Stimulated activated CD4-positive, alpha-beta T cell treated with anti-CD3 and anti-CD28 coated beads, Interleukin-4, amount 100 ng/mL, for 24 hours (primary cell): Measurements from ENCODE around the gene IGSF21.

ENCODE experiments used
- DNase-seq: peaks from one replicate; pipeline ENCODE4 v3.0.0-alpha.2; 2020

IGSF21 gene

GRCh38 chr1:18107369-18108298 is at the start of gene IGSF21:
TSS of gene IGSF21 (plus strand) at chr1:18107798. CDS start at chr1:18108129, 331 bp downstream.
- DNase-seq: no peak

- no peak for DNase-seq
These were observed 49.2 kb upstream of the IGSF21 start for GRCh38 chr1:18058206-18058921.

GRCh38 chr1:18058981-18059605 is 48.5 kb upstream of the IGSF21 start:
- no peak for DNase-seq

- no peak for DNase-seq
These were observed 47.2 kb upstream of the IGSF21 start for GRCh38 chr1:18060366-18060765.

GRCh38 chr1:18062185-18062584 is 45.4 kb upstream of the IGSF21 start:
- DNase-seq: no peak

DNA sequence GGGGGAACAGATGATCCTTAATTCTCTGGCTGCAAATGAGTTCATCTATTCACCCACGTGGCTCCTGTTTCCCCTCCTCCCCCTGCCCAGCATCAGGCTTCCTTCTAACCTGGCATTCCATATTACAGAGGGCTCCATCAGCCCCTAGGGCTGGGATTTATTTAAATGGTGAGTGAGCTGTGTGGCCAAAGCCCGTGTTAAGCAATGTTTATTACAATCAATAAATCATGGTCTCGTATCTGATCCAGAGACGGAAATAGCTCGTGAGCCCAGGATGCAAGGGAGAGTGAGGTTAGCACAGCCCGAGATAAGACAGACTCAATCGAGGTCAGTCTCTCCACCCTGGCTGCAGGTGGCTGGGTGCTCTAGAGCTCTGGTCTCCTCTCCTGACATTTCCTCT is 43.1 kb upstream of the IGSF21 start:
- no peak for DNase-seq

DNA sequence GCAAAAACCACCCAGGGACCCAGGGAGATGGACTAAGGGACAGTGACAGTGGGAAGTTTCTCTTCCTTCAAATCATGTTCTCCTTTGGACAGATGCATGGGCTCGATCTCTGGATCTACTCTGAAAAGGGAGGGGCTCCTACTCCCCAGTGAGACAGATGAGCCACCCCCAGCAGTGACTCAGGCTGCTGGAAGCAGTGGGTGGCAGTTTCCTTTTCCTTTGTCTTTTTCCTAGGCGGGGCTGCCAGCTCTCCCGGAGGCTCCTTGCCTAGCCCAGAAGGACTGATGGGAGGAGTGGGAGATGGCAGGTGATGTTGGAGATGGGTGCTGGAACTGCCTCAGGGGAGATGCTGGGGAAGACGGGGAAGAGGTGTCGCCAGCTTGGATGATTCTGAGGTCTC is 41.0 kb upstream of the IGSF21 start:
- no peak for DNase-seq

DNA sequence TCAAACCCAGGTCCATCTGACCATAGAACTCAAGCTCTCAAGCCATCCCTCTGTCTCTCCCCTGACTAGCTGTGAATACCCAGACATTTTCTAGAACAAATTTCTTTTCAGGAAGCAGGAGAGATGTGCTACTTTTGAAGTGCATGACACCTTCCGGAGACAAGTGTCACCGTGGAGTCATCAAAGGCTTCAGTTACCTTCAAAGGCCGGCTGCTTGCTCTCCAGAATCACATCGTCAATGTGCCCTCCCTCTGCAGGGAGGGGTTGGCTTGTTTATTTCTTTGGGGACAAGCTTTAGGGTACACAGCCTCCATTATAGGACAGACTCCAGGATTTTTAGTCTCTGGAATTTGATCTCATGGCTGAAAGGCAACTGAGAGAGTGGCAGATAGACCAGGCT is 37.7 kb upstream of the IGSF21 start:
- peak; percentile 4 for DNase-seq

DNA sequence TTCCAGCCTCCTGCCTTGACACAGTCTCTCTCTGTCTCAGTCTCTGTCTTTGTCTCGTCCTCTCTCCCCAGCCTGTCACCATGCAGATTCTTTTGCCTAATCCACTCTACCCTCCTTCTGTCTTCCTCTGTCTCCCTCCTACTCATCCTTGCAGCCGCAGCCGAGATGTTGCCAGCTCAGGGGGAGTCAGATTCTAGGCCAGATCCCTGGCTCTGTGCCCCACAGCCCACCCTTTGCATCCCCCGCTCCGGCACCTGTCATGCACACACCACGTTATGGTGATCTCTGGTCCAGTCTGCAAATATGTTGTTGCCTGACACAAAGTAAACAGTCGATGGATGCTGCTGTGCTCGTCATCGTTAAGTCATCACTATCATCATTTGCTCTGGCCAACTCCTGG is 35.5 kb upstream of the IGSF21 start:
- no peak for DNase-seq

GRCh38 chr1:18073066-18073642 is 34.4 kb upstream of the IGSF21 start:
- DNase-seq: no peak

DNA sequence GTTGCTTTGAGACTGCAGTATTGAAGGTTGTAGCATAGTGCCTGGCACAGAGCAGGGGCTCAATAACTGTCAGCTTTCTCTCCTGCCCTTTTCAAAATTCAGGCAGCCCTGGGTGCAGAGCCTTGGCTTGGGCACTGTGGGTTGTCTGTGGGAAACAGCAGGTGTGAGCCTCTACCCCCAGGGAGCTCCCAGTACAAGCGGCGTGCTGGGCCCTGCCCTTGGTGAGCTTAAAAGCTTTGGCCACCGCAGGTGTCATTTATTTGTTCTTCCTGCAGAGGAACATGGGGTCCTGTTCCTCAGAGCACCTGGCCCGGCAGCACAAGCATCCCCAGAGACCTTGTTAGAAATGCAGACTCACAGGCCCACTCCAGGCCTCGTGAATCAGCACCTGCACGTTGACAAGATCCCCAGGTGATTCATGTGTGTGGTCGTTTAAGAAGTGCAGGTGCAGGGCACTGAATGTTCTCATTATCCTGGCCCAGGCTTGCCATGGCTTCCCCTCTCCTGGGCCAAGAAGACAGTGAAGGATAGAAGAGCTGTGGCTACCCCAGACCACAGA is 29.9 kb upstream of the IGSF21 start:
- DNase-seq: no peak

DNA sequence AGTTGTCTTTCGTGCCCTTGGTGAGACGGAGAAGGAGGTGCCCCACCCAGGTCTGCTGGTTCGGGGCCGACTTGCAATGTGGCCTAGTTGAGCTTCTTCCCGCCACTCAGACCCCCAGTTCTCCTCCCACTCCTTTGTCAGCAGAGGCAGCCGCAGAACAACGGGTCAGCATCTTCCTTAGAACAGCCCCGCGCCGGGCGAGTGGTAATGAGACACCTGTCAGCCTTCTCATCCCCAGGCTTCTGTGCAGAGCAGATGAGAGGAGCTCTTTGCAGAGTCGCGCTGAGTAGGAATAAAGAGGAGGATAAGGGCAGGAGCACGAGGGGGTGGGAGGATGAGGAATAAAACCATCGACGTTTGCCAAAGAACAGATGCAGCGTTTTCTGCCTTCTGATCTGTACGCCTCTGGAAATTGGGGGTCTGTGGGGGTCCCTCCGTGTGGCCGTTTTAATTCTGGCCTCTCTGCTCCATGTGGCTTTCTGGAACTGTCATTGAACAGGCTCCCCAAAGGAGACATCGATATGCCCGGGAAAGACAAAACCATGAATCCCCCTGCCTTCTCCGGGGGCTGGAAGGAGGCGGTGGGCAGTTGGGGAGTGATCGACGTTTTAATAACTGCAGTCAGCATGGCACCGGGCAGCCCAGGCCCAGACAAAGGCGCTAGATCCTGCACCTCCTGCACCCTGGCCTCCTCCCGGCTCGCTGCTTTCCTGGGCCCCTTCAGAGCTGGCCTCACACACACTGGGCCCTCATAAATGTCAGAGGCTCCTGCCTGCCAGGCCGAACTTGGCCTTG is 27.5 kb upstream of the IGSF21 start:
- no peak for DNase-seq

GRCh38 chr1:18085387-18086074 is 22.1 kb upstream of the IGSF21 start:
- DNase-seq: no peak

DNA sequence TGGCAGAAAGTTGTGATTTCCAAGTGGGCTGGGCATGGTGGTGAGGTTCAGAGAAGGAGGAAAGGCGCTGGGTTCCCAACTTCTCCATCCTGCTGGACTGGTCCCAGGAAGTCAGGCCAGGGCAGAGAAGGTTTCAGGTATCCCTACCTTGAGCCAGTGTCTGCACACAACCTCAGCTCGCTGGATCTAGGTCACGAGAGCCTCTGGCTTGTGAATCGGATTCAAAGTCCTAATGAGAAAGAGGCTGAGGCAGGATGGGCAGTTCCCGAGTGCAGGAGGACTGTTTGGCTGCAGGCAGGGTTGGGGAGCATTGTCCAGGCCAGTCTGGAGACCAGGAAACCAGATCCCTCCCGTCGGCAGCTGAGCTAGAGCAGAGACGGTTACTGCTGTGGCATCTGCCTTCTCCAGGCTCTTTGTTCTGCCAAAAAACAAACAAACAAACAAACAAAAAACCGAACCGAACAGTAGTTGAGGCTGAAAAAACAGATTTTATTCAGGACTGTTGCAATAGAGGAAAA is 19.5 kb upstream of the IGSF21 start:
- no peak for DNase-seq

DNA sequence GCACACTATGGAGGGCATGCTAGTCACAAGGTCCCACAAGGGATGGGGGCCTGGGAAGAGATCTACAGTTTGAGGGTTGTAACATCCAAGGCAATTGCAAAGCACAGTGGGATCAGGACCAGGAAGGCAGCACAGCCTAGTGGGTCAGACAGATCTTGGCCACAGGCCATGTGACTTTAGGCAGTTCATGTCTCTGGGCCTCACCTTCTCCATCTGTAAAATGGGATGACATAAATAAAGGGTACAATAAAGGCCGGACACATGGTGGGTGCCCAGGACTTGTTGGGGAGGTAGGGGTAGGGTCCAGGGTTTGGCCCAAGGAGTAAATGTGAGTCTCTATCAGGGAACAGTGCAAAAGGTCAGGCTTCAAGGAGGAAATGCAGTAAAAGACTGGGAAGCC is 18.1 kb upstream of the IGSF21 start:
- DNase-seq: no peak

GRCh38 chr1:18090636-18091035 is 17.0 kb upstream of the IGSF21 start:
- no peak for DNase-seq

DNA sequence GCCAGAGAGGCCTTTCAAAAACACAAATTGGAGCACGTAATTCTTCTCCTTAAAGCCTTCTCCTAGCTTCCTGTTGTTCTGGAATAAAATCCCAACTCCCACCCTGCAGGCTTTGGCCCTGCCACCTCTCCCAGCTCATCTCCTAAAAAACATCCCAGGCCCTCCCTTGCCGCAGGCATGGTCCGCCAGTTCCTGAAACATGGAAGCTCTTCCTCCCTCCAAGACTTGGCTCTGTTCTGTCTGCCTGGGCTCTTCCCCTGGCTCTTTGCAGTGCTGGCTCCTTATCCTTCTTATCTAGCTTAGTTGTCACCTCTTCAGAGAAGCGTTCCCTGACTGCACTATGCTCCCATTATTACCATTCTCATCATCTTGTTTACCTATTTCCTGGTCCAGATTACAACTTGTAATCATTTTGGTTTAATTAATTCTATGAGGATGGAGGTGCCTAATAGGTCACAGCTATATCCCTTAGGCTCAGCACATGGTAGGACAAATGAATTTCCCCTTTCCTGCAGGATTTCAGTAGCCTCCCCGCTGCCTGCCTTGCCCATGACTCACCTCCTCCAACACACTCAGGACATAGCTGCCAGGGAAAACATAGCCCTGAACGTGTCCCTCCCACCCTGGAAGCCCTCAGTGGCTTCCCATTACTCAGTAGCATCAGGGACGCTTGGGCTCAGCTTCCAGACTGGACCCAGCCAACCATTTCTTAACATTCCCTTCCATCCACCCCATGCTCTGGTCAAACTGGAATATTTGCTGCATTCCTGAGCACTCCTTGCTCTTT is 15.7 kb upstream of the IGSF21 start:
- DNase-seq: no peak

DNA sequence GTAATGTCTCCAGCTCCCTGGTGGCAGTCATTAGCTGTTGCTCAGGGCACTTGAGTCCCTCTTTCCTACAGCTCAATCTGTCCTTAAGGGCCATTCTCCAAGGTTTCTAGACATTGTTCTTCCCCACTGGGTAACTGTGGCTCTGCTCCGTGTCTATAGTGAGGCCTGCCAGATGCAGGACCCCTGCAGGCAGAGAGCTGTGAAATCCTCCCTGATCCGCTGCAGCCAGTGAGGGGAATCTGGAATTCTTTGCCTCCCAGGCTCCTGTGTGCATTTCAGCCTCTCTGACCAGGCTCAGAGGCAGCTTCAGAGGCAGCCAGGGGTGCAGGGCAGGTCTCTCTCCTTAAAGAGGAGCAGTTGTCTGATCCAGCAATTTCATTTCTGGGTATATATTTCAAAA is 14.4 kb upstream of the IGSF21 start:
- DNase-seq: no peak

DNA sequence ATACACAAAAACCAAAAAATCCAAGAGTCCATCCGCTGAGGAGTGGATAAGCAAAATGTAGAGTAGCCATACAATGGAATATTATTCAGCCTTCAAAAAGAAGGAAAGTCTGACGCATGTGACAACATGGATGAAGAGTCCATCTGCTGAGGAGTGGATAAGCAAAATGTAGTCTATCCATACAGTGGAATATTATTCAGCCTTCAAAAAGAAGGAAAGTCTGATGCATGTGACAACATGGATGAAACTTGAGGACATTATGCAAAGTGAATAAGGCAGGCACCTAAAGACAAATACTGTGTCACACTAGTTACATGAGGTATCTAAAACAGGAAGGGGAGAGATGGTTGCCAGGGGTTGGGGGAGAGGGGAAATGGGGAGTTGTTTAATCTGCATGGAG is 14.0 kb upstream of the IGSF21 start:
- DNase-seq: no peak

DNA sequence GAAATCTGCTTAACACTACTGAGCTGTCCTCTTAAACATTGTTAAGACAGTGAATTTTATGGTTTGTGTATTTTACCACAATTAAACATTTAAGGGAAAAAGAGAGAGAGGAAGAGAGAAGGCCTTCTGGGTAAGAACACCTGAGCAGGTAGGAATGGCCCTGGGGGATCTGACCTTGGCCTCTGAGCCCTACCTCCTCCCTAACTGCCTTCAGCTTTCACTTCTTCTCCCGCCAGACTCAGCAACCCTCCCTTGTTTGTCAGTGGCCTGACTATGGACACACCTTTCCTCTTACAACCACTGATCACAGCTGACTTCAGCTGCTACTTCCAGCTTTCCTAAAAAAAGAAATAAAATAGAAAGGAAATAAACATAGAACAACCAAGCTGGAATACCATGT is 13.5 kb upstream of the IGSF21 start:
- DNase-seq: no peak
